Measurements from ENCODE around the gene LUZP2.

The LUZP2 gene

GRCh38 chr11:24731554-24731953 lies 234.7 kb downstream of the LUZP2 start:
- Histone ChIP-seq H3K9me3 (no peaks in the 10 kb centered on the region), H3K27ac (no peak overlapping the region), H3K27me3 (no peaks in the 10 kb centered on the region), H3K4me3 (ENCODE audit: low read depth in 1 of 2, low read length in 1 of 2) (no peak overlapping the region), H3K36me3 (no peaks in the 10 kb centered on the region), H3K4me1 (ENCODE audit: control insufficient read depth in 1 of 2, insufficient read depth in 1 of 2, low read depth in 1 of 2, low read length in 1 of 2) (no peaks in the 10 kb centered on the region)
- TF ChIP-seq, protein P1, sequence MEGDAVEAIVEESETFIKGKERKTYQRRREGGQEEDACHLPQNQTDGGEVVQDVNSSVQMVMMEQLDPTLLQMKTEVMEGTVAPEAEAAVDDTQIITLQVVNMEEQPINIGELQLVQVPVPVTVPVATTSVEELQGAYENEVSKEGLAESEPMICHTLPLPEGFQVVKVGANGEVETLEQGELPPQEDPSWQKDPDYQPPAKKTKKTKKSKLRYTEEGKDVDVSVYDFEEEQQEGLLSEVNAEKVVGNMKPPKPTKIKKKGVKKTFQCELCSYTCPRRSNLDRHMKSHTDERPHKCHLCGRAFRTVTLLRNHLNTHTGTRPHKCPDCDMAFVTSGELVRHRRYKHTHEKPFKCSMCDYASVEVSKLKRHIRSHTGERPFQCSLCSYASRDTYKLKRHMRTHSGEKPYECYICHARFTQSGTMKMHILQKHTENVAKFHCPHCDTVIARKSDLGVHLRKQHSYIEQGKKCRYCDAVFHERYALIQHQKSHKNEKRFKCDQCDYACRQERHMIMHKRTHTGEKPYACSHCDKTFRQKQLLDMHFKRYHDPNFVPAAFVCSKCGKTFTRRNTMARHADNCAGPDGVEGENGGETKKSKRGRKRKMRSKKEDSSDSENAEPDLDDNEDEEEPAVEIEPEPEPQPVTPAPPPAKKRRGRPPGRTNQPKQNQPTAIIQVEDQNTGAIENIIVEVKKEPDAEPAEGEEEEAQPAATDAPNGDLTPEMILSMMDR (IDR thresholded peaks at IDR 0.05): no peak

GRCh38 chr11:24734742-24735237 lies 237.9 kb downstream of the LUZP2 start:
- TF ChIP-seq, protein P1 (IDR thresholded peaks at IDR 0.05): no peak
- Histone ChIP-seq H3K4me1 (ENCODE audit: control insufficient read depth in 1 of 2, insufficient read depth in 1 of 2, low read depth in 1 of 2, low read length in 1 of 2) (no peaks in the 10 kb centered on the region), H3K27ac (no peak overlapping the region), H3K4me3 (ENCODE audit: low read depth in 1 of 2, low read length in 1 of 2) (no peak overlapping the region), H3K27me3 (no peaks in the 10 kb centered on the region), H3K36me3 (no peaks in the 10 kb centered on the region), H3K9me3 (no peaks in the 10 kb centered on the region)

- Histone ChIP-seq H3K36me3 (no peaks in the 10 kb centered on the region), H3K9me3 (no peaks in the 10 kb centered on the region), H3K4me1 (ENCODE audit: control insufficient read depth in 1 of 2, insufficient read depth in 1 of 2, low read depth in 1 of 2, low read length in 1 of 2) (no peaks in the 10 kb centered on the region), H3K27me3 (no peaks in the 10 kb centered on the region), H3K4me3 (ENCODE audit: low read depth in 1 of 2, low read length in 1 of 2) (no peak overlapping the region), H3K27ac (no peak overlapping the region)
- TF ChIP-seq, protein P1 (IDR thresholded peaks at IDR 0.05): no peak
Measured at GRCh38 chr11:24738972-24739371, 242.1 kb downstream of the LUZP2 start.

- Histone ChIP-seq H3K27ac (no peak overlapping the region), H3K9me3 (no peaks in the 10 kb centered on the region), H3K4me3 (ENCODE audit: low read depth in 1 of 2, low read length in 1 of 2) (no peak overlapping the region), H3K36me3 (no peaks in the 10 kb centered on the region), H3K27me3 (no peaks in the 10 kb centered on the region), H3K4me1 (ENCODE audit: control insufficient read depth in 1 of 2, insufficient read depth in 1 of 2, low read depth in 1 of 2, low read length in 1 of 2) (no peaks in the 10 kb centered on the region)
- TF ChIP-seq, protein P1 (IDR thresholded peaks at IDR 0.05): no peak
Measured at GRCh38 chr11:24739637-24740036, 242.8 kb downstream of the LUZP2 start.

- TF ChIP-seq, protein P1 (IDR thresholded peaks at IDR 0.05): no peak
- H3K36me3 ChIP-seq: no peaks in the 10 kb centered on the region
- no peak overlapping the region for H3K27ac ChIP-seq
Measured at GRCh38 chr11:24747275-24748251, 250.7 kb downstream of the LUZP2 start.

More at GRCh38 chr11:24747275-24748251, 250.7 kb downstream of the LUZP2 start:
- H3K4me1 ChIP-seq (ENCODE audit: control insufficient read depth in 1 of 2, insufficient read depth in 1 of 2, low read depth in 1 of 2, low read length in 1 of 2): no peaks in the 10 kb centered on the region
- H3K27me3 ChIP-seq: no peaks in the 10 kb centered on the region
- no peaks in the 10 kb centered on the region for H3K9me3 ChIP-seq
- no peak overlapping the region for H3K4me3 ChIP-seq (ENCODE audit: low read depth in 1 of 2, low read length in 1 of 2)

Data from neutrophil (primary cell).